Measurements from ENCODE around the gene TMEM163. TPM values are rescaled to one million over a fixed set of nuclear protein-coding genes. Genes with fewer than 3 reads are reported as not detected.
A peak's percentile ranks its signal among the peaks of the same experiment; 100 is the strongest.
"Not testable (repeated sequence)": the region's sequence is repeated elsewhere in the genome, so short reads cannot be mapped to it uniquely, and the experiment has no call there.

TMEM163 gene
- total RNA-seq, 2 donors from 2014 or later, result 0.93 to 2.6 TPM

DNA sequence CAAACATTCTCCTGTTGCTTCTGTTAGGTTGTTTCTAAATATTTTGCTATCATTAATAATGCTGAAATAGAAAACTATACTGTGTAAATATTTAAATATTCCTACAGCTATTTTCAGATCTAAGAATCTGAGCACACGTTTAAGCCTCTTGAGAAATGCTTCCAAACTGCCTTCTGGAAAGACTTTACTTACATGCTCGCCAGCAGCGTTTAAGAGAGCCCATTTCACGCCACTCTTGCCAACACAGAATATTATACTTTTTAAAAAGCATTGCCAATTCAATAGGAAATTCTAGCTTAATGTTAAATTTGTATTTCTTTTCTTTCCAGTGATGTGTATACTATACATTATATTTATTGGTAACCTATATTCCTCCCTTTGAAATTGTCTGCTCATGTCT lies 92.0 kb downstream of the TMEM163 start:
- no peak for ATAC-seq
- Mint-ChIP-seq H3K4me1 (ENCODE audit: low read depth in 2 of 2) (peaks cover 19 to 32% of the 10 kb centered on the region in 2 donors), H3K9me3 (no peaks in the 10 kb centered on the region), H3K36me3 (peaks cover 19% of the 10 kb centered on the region), H3K4me3 (no peak overlapping the region), H3K27ac (no peak overlapping the region), H3K27me3 (peaks cover 0 to 2% of the 10 kb centered on the region in 2 donors)
- DNase-seq (ENCODE audit: low spot score), result no peak

DNA sequence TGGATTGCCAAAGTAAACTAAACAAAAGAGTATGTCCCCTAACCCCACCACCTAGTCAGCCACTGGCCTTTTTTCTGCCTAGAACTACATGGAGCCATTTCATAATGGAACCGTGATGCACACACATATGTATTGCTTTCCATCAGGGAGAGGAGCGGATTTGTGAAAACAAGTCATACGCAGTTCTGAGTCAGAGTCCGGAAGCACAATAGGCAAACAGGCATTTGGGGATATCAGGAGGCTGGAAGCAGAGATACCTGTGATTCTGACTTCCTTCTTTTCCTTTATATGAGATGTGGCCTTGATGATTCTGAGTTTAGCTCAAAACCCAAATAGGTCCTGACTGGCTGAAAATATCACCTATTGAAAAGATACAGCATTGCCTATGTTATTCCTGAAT lies 93.5 kb downstream of the TMEM163 start:
- Mint-ChIP-seq H3K36me3 (peaks cover 28% of the 10 kb centered on the region), H3K27me3 (peaks cover 0 to 2% of the 10 kb centered on the region in 2 donors), H3K4me3 (no peak overlapping the region), H3K4me1 (ENCODE audit: low read depth in 2 of 2) (peaks cover 14 to 25% of the 10 kb centered on the region in 2 donors), H3K9me3 (no peaks in the 10 kb centered on the region), H3K27ac (no peak overlapping the region)
- no peak for ATAC-seq
- no peak for DNase-seq (ENCODE audit: low spot score)

DNA sequence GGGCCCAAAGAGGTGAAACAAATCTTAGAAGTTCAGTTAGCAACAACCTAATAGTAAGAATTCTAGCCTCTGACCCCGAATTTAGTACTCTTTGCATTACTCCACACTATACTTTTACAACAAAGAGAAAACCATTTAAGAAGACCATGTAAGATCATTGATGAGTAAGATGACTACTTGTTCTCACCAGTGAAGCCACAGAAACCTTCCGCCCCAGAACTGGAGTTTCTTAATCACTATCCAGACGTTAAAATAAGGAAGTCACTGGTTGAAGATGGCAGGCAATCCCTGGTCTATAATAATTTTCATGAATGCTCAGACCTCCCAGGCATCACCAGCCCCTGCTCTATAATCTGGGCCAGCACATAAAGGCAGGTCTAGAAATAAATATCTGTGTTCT lies 95.0 kb downstream of the TMEM163 start:
- H3K9me3 Mint-ChIP-seq, result no peaks in the 10 kb centered on the region
- DNase-seq (ENCODE audit: low spot score), result peak; percentile 73
- H3K27ac Mint-ChIP-seq, result peak overlapping the region; percentile 86 to 91
- peaks cover 14 to 25% of the 10 kb centered on the region in 2 donors for H3K4me1 Mint-ChIP-seq (ENCODE audit: low read depth in 2 of 2)
- H3K4me3 Mint-ChIP-seq, result peak overlapping the region; percentile 65
- H3K27me3 Mint-ChIP-seq, result peaks cover 0 to 2% of the 10 kb centered on the region in 2 donors
- ATAC-seq, result peak; percentile 78 to 90
- peaks cover 35% of the 10 kb centered on the region for H3K36me3 Mint-ChIP-seq

DNA sequence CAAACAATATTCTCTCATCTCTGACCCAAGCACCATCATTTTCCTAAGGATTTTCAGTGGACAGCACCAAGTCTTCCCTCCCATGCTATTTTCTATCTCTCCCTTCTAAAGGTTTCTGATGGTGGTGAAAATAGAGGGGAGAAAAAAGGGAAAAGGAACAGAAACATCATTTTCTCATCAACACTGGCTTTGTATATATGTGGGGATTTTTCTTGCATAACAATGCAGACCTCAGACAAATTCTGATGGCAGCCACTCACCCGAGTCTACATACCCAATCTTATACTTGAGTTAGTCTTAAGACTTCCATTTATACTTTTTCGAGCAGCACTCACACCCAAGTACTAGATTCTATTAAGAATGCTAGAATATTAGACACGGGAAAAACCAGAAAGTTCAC lies 95.8 kb downstream of the TMEM163 start:
- Mint-ChIP-seq H3K27ac (peak overlapping the region; percentile 86 to 91), H3K4me1 (ENCODE audit: low read depth in 2 of 2) (peaks cover 14 to 25% of the 10 kb centered on the region in 2 donors), H3K36me3 (peaks cover 40% of the 10 kb centered on the region), H3K27me3 (peaks cover 0 to 2% of the 10 kb centered on the region in 2 donors), H3K4me3 (peak overlapping the region; percentile 65), H3K9me3 (peaks cover 2% of the 10 kb centered on the region)
- DNase-seq (ENCODE audit: low spot score) (no peak), ATAC-seq (no peak)

DNA sequence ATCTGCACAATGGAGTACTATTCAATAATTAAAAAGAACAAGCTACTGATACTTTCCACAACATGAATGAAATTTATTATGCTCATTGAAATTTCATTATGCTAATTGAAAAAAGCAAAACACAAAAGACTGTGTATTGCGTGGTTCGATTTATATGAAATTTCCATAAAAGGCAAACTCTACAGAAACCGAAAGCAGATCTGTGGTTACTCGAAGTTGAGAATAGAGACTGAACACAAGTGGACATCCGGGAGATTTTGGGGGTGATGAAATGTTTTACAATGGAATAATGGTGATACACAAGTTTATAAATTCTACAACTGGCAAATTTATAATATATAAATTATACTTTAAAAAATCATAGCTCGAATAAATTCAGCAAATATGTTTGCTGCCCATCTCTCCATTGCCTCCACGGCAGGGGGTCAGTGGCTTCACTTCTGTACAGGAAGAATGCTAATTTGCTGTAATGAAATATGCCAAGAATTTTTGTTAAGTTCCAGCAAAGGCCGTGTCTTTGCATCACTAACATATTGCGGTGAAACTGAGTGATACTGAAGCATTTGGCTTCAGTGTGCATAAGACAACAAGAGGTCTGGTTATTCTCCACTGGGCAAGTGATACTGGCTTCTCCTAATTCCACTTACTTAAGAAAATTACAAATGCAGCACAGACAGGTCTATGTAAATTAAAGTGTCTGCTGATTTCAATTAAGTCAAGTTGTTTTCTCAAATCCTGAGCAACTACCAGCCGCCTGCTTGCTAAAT lies 96.7 kb downstream of the TMEM163 start:
- ATAC-seq (no peak), DNase-seq (ENCODE audit: low spot score) (no peak)
- H3K36me3 Mint-ChIP-seq, result peaks cover 40% of the 10 kb centered on the region
- H3K27me3 Mint-ChIP-seq, result peaks cover 0 to 2% of the 10 kb centered on the region in 2 donors
- peaks cover 14 to 25% of the 10 kb centered on the region in 2 donors for H3K4me1 Mint-ChIP-seq (ENCODE audit: low read depth in 2 of 2)
- H3K27ac Mint-ChIP-seq, result peak overlapping the region in 1 of 2 donors; percentile 91
- peak overlapping the region; percentile 54 for H3K4me3 Mint-ChIP-seq
- peaks cover 2% of the 10 kb centered on the region for H3K9me3 Mint-ChIP-seq

DNA sequence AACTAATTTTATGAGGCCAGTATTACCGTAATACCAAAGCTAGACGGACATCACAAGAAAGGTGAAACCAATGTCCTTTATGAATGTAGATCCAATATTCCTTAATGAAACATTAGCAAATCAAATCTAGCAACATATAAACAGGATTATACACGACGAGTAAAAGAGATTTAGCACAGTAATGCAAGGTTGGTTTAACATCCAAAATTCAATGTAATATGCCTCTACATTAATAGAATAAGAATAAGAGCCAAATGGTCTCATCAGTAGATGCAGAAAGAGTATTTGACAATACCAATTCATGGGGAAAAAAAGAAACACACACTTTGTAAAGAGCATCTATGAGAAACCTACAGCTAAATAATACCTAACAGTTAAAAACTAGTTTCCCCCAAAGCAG lies 99.5 kb downstream of the TMEM163 start:
- DNase-seq (ENCODE audit: low spot score) (no peak), ATAC-seq (no peak)
- H3K9me3 Mint-ChIP-seq, result peaks cover 5% of the 10 kb centered on the region
- H3K27ac Mint-ChIP-seq, result no peak overlapping the region
- peaks cover 35% of the 10 kb centered on the region for H3K36me3 Mint-ChIP-seq
- H3K4me1 Mint-ChIP-seq (ENCODE audit: low read depth in 2 of 2), result peaks cover 14 to 24% of the 10 kb centered on the region in 2 donors
- no peak overlapping the region for H3K4me3 Mint-ChIP-seq
- peaks cover 0 to 2% of the 10 kb centered on the region in 2 donors for H3K27me3 Mint-ChIP-seq

DNA sequence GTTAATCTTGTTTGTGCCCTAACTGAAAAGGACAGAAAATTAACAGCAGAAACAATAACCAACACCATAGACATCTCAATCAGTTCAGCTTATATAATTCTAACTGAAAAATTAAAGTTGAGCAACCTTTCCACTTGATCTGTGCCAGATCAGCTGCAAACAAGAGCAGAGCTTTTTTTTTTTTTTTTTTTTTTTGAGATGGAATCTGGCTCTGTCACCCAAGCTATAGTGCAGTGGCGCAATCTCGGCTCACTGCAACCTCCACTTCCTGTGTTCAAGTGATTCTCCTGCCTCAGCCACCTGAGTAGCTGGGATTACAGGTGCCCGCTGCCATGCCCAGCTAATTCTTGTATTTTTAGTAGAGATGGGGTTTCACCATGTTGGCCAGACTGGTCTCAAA lies 103.3 kb downstream of the TMEM163 start:
- H3K4me3 Mint-ChIP-seq; H3K27ac Mint-ChIP-seq; H3K27me3 Mint-ChIP-seq; DNase-seq (ENCODE audit: low spot score); H3K4me1 Mint-ChIP-seq (ENCODE audit: low read depth in 2 of 2); ATAC-seq: not testable (repeated sequence)
- H3K36me3 Mint-ChIP-seq, result peaks cover 37% of the 10 kb centered on the region
- H3K9me3 Mint-ChIP-seq, result peaks cover 12% of the 10 kb centered on the region

DNA sequence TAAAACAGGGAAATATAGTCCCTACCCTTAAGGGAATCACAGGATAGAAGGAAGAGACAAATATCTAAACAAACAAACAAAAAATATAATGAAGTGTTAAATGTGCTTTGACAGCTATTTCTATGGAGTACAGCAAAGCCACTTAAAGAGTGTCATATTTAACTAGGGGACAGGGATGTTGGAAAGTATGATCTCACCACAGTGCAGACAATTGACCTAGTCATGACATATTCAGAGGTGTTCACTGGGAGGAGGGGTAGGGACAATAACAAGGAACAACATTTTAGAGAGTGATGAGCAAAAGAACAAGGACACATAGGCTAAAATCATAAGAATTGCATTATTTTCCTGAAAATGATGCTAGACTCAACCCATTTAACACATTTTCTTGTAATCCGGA lies 107.5 kb downstream of the TMEM163 start:
- no peak for ATAC-seq
- Mint-ChIP-seq H3K27ac (no peak overlapping the region), H3K4me1 (ENCODE audit: low read depth in 2 of 2) (peaks cover 0 to 3% of the 10 kb centered on the region in 2 donors), H3K4me3 (no peak overlapping the region), H3K36me3 (peaks cover 29% of the 10 kb centered on the region), H3K27me3 (peaks cover 5 to 6% of the 10 kb centered on the region in 2 donors), H3K9me3 (peaks cover 9% of the 10 kb centered on the region)
- DNase-seq (ENCODE audit: low spot score), result no peak

DNA sequence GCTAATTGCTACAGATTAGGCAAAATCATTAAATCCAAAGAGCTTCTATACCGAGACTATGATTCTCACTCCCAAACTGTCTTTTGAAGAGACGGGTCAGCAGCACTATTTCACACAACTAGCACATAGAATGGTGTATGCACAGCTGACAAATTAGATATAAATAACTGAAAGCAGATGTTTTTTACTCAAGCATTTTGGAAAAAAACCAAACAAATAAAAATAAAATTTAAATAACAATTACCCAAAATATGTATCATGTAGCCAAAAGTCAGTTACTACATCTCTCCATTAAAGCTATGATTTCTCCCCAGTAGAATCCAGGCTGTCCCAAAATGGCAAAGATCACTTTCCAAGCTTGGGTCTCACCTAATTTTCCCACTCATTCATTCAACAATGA lies 107.9 kb downstream of the TMEM163 start:
- Mint-ChIP-seq H3K4me1 (ENCODE audit: low read depth in 2 of 2) (peaks cover 0 to 4% of the 10 kb centered on the region in 2 donors), H3K27ac (no peak overlapping the region), H3K36me3 (peaks cover 30% of the 10 kb centered on the region), H3K27me3 (peaks cover 6% of the 10 kb centered on the region in 2 donors), H3K9me3 (peaks cover 9% of the 10 kb centered on the region), H3K4me3 (no peak overlapping the region)
- DNase-seq (ENCODE audit: low spot score), result no peak
- no peak for ATAC-seq

DNA sequence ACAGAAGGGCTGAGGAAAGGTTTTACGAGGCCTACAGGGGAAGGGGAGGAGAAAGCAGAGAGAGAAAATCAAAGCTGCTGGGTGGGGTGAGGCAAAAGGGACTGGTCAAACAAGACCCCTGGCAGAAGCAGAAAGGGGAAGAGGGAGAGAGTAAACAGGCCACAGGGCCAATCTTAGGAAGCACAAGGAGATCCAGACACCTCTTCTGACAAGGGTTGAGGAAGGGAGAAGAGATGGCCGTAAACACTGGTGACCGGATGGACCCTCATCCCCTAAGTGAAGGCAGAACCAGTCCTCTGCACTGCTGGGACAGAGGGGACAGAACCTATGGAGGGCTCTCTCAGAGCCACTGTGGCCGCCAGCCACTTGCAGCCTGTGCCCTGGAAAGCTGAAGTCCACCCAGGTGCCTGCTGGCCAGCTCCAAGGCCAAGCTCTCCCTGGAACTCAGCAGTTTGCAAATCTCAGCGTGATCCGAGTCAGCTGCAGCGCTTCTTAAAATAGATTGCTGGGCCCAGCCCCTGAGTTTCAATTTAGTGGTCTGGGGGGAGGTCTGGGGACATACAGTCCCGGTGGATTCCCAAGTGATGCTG lies 108.8 kb downstream of the TMEM163 start:
- Mint-ChIP-seq H3K9me3 (peaks cover 7% of the 10 kb centered on the region), H3K27ac (no peak overlapping the region), H3K27me3 (peaks cover 4 to 6% of the 10 kb centered on the region in 2 donors), H3K4me3 (no peak overlapping the region), H3K36me3 (peaks cover 30% of the 10 kb centered on the region), H3K4me1 (ENCODE audit: low read depth in 2 of 2) (peaks cover 0 to 4% of the 10 kb centered on the region in 2 donors)
- DNase-seq (ENCODE audit: low spot score), result no peak
- no peak for ATAC-seq

DNA sequence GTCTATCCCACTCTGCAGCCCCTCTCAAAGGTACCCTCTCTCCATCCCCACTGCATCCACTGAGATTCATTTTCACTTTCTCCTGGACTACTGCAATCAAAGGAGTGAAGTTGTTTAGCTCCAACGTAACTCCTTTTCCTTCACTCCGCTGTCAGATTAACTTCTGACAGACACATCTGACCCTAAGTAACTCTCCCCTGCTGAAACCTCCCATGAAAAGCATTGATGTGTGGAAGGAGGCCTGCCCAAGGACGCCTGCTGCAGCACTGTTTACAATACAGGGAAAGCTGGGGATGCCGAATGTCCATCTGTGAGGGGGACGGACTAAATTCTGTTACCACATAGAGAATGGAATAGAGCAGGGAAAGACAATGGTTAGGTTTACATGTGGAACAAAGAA lies 114.8 kb downstream of the TMEM163 start:
- H3K9me3 Mint-ChIP-seq, result no peaks in the 10 kb centered on the region
- H3K4me1 Mint-ChIP-seq (ENCODE audit: low read depth in 2 of 2), result peaks cover 0 to 4% of the 10 kb centered on the region in 2 donors
- peaks cover 5% of the 10 kb centered on the region for H3K36me3 Mint-ChIP-seq
- ATAC-seq (no peak), DNase-seq (ENCODE audit: low spot score) (no peak)
- H3K27ac Mint-ChIP-seq, result no peak overlapping the region
- no peak overlapping the region for H3K4me3 Mint-ChIP-seq
- H3K27me3 Mint-ChIP-seq, result peaks cover 6 to 7% of the 10 kb centered on the region in 2 donors

DNA sequence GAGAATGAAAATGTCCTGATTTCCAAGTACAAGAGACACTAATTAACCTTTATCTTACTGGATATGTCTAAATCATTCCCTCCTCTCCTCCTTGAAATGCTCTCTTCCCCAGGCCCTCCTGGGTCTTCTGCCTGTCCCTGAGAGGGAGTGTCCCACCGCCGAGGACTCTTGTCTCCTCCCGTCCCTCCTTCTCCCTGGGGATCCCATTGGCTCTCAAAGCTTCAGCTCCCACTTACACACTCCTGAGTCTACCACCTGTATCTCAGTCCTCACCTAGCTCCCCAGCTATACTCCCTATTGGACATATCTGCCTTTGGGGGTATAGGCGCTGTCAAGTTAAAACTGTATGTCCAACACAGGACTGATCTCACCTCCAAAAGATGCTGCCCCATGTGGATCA lies 116.1 kb downstream of the TMEM163 start:
- DNase-seq (ENCODE audit: low spot score), result no peak
- peaks cover 0 to 4% of the 10 kb centered on the region in 2 donors for H3K4me1 Mint-ChIP-seq (ENCODE audit: low read depth in 2 of 2)
- H3K4me3 Mint-ChIP-seq, result no peak overlapping the region
- no peak for ATAC-seq
- H3K27me3 Mint-ChIP-seq, result peaks cover 7 to 14% of the 10 kb centered on the region in 2 donors
- H3K9me3 Mint-ChIP-seq, result no peaks in the 10 kb centered on the region
- H3K36me3 Mint-ChIP-seq, result peaks cover 13% of the 10 kb centered on the region
- H3K27ac Mint-ChIP-seq, result no peak overlapping the region

DNA sequence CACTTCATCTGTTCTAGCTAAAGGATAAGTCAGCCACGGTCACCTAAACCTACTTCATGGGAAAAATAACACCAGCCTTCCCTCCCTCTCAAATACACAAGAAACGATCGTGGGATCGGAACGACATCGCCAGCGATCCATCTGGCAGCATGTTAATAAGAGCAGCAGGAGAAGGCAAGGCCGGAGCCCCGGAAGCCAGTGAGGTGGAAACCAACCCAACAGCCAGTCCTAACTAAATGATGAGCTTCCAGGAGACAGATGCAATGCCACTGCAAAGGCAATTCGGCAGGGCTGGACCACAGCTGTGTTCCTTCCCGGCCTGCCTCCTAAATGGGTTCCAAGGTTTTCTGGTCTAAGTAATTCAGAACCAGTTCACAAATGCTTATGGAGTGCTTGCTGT lies 117.5 kb downstream of the TMEM163 start:
- DNase-seq (ENCODE audit: low spot score) (no peak), ATAC-seq (no peak)
- Mint-ChIP-seq H3K27me3 (peaks cover 3 to 10% of the 10 kb centered on the region in 2 donors), H3K9me3 (no peaks in the 10 kb centered on the region), H3K27ac (no peak overlapping the region), H3K4me3 (no peak overlapping the region), H3K4me1 (ENCODE audit: low read depth in 2 of 2) (peaks cover 0 to under 1% of the 10 kb centered on the region in 2 donors), H3K36me3 (peaks cover 8% of the 10 kb centered on the region)

DNA sequence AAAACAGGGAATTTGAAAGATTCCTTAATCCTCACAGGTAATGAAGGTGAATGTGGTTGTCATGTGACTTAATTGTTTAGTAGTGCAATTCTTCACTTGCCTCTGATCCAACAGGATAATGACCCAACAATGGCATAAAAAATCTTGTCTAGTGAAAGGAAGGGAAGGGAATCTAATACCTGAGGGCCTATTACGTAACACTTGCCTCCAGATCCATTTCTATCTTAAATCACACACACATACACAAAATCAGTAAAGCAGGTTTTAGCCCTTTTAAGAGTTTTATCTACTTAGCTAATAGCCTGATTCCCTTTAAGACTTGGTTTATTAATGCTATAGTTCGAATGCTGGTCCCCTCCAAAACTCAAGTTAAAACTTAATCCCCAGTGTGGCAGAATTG lies 118.6 kb downstream of the TMEM163 start:
- Mint-ChIP-seq H3K27me3 (peaks cover 3 to 9% of the 10 kb centered on the region in 2 donors), H3K4me3 (no peak overlapping the region), H3K4me1 (ENCODE audit: low read depth in 2 of 2) (no peaks in the 10 kb centered on the region), H3K27ac (no peak overlapping the region), H3K9me3 (no peaks in the 10 kb centered on the region), H3K36me3 (peaks cover 8% of the 10 kb centered on the region)
- ATAC-seq, result no peak
- DNase-seq (ENCODE audit: low spot score), result no peak
